HEK293 (cell line): Measurements from ENCODE around the gene ARSJ.

Experiments used
- CTCF ChIA-PET: fragments of 350-600 bp; formaldehyde crosslinking; extraction: SDS; loops from one replicate; lab custom pipeline; 2021; ENCODE audit warnings: antibody characterized with exemption; lab: Yijun Ruan, JAX
- POLR2A ChIA-PET: fragments of 300-600 bp; formaldehyde crosslinking; extraction: SDS; loops from one replicate; lab custom pipeline; 2020; ENCODE audit warnings: antibody characterized with exemption, inconsistent platforms; lab: Yijun Ruan, JAX
- H3K27ac ChIP-seq: fragments of 200-500 bp; sonication (Bioruptor generic); 2 replicates; pipeline ENCODE4 v1.5.1; 2014; ENCODE audit warnings: low read depth, low read length, control low read depth, inconsistent platforms; ENCODE audit errors: extremely low read depth
- H3K36me3 ChIP-seq, 2 experiments: fragments of 200-500 bp in 1 of 2; sonication (Bioruptor generic) in 1 of 2; 1 replicate in 1 of 2; 2 replicates in 1 of 2; pipeline ENCODE4 v1.5.1; 2014 to 2017; ENCODE audit warnings: inconsistent platforms in 2 of 2, low read length in 2 of 2; ENCODE audit not compliant: control insufficient read depth in 2 of 2, insufficient read depth in 1 of 2
- H3K4me1 ChIP-seq: fragments of 200-500 bp; sonication (Bioruptor generic); 2 replicates; pipeline ENCODE4 v1.5.1; 2014; ENCODE audit warnings: mild to moderate bottlenecking, low read length, inconsistent platforms; ENCODE audit not compliant: control insufficient read depth, insufficient read depth
- H3K4me3 ChIP-seq: 2 replicates; pipeline ENCODE4 v1.5.1; 2011; ENCODE audit warnings: low read depth, mild to moderate bottlenecking, control low read depth, low read length, moderate library complexity
- H3K9me3 ChIP-seq: fragments of 200-500 bp; sonication (Bioruptor generic); 2 replicates; pipeline ENCODE4 v1.5.1; 2014; ENCODE audit warnings: low read depth, low read length, inconsistent platforms; ENCODE audit not compliant: control insufficient read depth, insufficient read depth
- EGR2 ChIP-seq: fragments of 450-650 bp; formaldehyde crosslinking; IDR thresholded peaks from 2 replicates; pipeline ENCODE4 v1.5.1; 2016; ENCODE audit warnings: low read depth, missing biosample characterization, missing genetic modification characterization
- GLI4 ChIP-seq: fragments of 450-650 bp; formaldehyde crosslinking; IDR thresholded peaks from 2 replicates; pipeline ENCODE4 v1.5.1; 2016; ENCODE audit warnings: missing biosample characterization, missing genetic modification characterization
- KLF17 ChIP-seq: fragments of 450-650 bp; formaldehyde crosslinking; IDR thresholded peaks from 2 replicates; pipeline ENCODE4 v1.5.1; 2016; ENCODE audit warnings: missing biosample characterization, missing genetic modification characterization
- KLF7 ChIP-seq: fragments of 450-650 bp; formaldehyde crosslinking; IDR thresholded peaks from 2 replicates; pipeline ENCODE4 v1.5.1; 2016; ENCODE audit warnings: missing biosample characterization, missing genetic modification characterization, borderline replicate concordance
- PRDM1 ChIP-seq: fragments of 450-650 bp; formaldehyde crosslinking; IDR thresholded peaks from 2 replicates; pipeline ENCODE4; 2016; ENCODE audit warnings: missing biosample characterization, missing genetic modification characterization
- SP7 ChIP-seq: fragments of 450-650 bp; formaldehyde crosslinking; IDR thresholded peaks from 2 replicates; pipeline ENCODE4 v1.5.1; 2016; ENCODE audit warnings: missing biosample characterization, missing genetic modification characterization
- WT1 ChIP-seq: fragments of 450-650 bp; formaldehyde crosslinking; IDR thresholded peaks from 2 replicates; pipeline ENCODE4 v1.5.1; 2016; ENCODE audit warnings: missing biosample characterization, missing genetic modification characterization
- ZBTB17 ChIP-seq: fragments of 450-650 bp; formaldehyde crosslinking; IDR thresholded peaks from 2 replicates; pipeline ENCODE4 v1.5.1; 2016; ENCODE audit warnings: missing biosample characterization, missing genetic modification characterization
- ZIC2 ChIP-seq: fragments of 450-650 bp; formaldehyde crosslinking; IDR thresholded peaks from 2 replicates; pipeline ENCODE4 v1.5.1; 2016; ENCODE audit warnings: missing biosample characterization, missing genetic modification characterization
- ZNF148 ChIP-seq: fragments of 450-650 bp; formaldehyde crosslinking; IDR thresholded peaks from 2 replicates; pipeline ENCODE4 v1.5.0; 2017; ENCODE audit warnings: missing biosample characterization, missing genetic modification characterization, borderline replicate concordance
- ZNF223 ChIP-seq: fragments of 450-650 bp; formaldehyde crosslinking; IDR thresholded peaks from 2 replicates; pipeline ENCODE4 v1.5.1; 2016; ENCODE audit warnings: missing biosample characterization, missing genetic modification characterization
- ZNF248 ChIP-seq: fragments of 450-650 bp; formaldehyde crosslinking; IDR thresholded peaks from 2 replicates; pipeline ENCODE4 v1.5.1; 2017; ENCODE audit warnings: missing biosample characterization, missing genetic modification characterization
- ZNF302 ChIP-seq: fragments of 450-650 bp; formaldehyde crosslinking; IDR thresholded peaks from 2 replicates; pipeline ENCODE4 v1.5.1; 2016; ENCODE audit warnings: missing biosample characterization, missing genetic modification characterization, low read depth
- ZNF350 ChIP-seq: fragments of 450-650 bp; formaldehyde crosslinking; IDR thresholded peaks from 2 replicates; pipeline ENCODE4 v1.5.0; 2017; ENCODE audit warnings: missing biosample characterization, mild to moderate bottlenecking, missing genetic modification characterization
- ZNF354C ChIP-seq: fragments of 450-650 bp; formaldehyde crosslinking; IDR thresholded peaks from 2 replicates; pipeline ENCODE4 v1.5.1; 2016; ENCODE audit warnings: missing biosample characterization, missing genetic modification characterization, low read depth, borderline replicate concordance
- ZNF391 ChIP-seq: fragments of 450-650 bp; formaldehyde crosslinking; IDR thresholded peaks from 2 replicates; pipeline ENCODE4 v1.5.1; 2016; ENCODE audit warnings: low read depth, missing biosample characterization, missing genetic modification characterization, borderline replicate concordance
- ZNF423 ChIP-seq: fragments of 450-650 bp; formaldehyde crosslinking; IDR thresholded peaks from 2 replicates; pipeline ENCODE4 v1.5.1; 2016; ENCODE audit warnings: missing biosample characterization, missing genetic modification characterization
- ZNF433 ChIP-seq: fragments of 450-650 bp; formaldehyde crosslinking; IDR thresholded peaks from 2 replicates; pipeline ENCODE4 v1.5.1; 2016; ENCODE audit warnings: missing biosample characterization, missing genetic modification characterization, low read depth
- ZNF501 ChIP-seq: fragments of 450-650 bp; formaldehyde crosslinking; IDR thresholded peaks from 2 replicates; pipeline ENCODE4 v1.5.1; 2016; ENCODE audit warnings: missing biosample characterization, missing genetic modification characterization
- ZNF521 ChIP-seq: fragments of 450-650 bp; formaldehyde crosslinking; IDR thresholded peaks from 2 replicates; pipeline ENCODE4 v1.5.1; 2017; ENCODE audit warnings: missing biosample characterization, mild to moderate bottlenecking, missing genetic modification characterization
- ZNF555 ChIP-seq: fragments of 450-650 bp; formaldehyde crosslinking; conservative IDR thresholded peaks from 2 replicates; pipeline ENCODE4 v1.5.1; 2017; ENCODE audit warnings: missing biosample characterization, mild to moderate bottlenecking, missing genetic modification characterization, inconsistent platforms
- ZNF600 ChIP-seq: fragments of 450-650 bp; formaldehyde crosslinking; IDR thresholded peaks from 2 replicates; pipeline ENCODE4 v1.5.1; 2016; ENCODE audit warnings: missing biosample characterization, missing genetic modification characterization
- ZNF792 ChIP-seq: fragments of 450-650 bp; formaldehyde crosslinking; IDR thresholded peaks from 2 replicates; pipeline ENCODE4 v1.5.1; 2016; ENCODE audit warnings: missing biosample characterization, missing genetic modification characterization
- ZXDB ChIP-seq: fragments of 450-650 bp; formaldehyde crosslinking; IDR thresholded peaks from 2 replicates; pipeline ENCODE4 v1.5.1; 2016; ENCODE audit warnings: missing biosample characterization, missing genetic modification characterization
- TF ChIP-seq, protein P1 (sequence below): fragments of 450-650 bp; formaldehyde crosslinking; IDR thresholded peaks from 2 replicates; pipeline ENCODE4 v1.5.1; 2016; ENCODE audit warnings: missing biosample characterization, missing genetic modification characterization

ARSJ gene

GRCh38 chr4:113987382-113987941, 8.0 kb upstream of the ARSJ start:
- no peaks in the 10 kb centered on the region for H3K4me1 ChIP-seq
- H3K9me3 ChIP-seq, result no peaks in the 10 kb centered on the region; the same call in 1 of the 2 replicates
- TF ChIP-seq ZNF148 (tag by site-specific recombination), result no peak
- TF ChIP-seq ZNF223, result no peak
- TF ChIP-seq KLF17, result no peak
- no peak for TF ChIP-seq ZBTB17 (tag by site-specific recombination)
- TF ChIP-seq ZNF354C (tag by site-specific recombination), result no peak
- TF ChIP-seq ZNF391 (tag by site-specific recombination), result no peak
- TF ChIP-seq GLI4 (tag by site-specific recombination), result no peak
- TF ChIP-seq ZXDB, result no peak
- TF ChIP-seq ZNF350, result no peak
- TF ChIP-seq ZNF433 (tag by site-specific recombination), result no peak
- TF ChIP-seq ZNF501 (tag by site-specific recombination), result no peak
- TF ChIP-seq WT1 (tag by site-specific recombination), result no peak
- TF ChIP-seq PRDM1 (tag by site-specific recombination), result no peak
- TF ChIP-seq ZNF248 (tag by site-specific recombination), result no peak
- no peak for TF ChIP-seq SP7 (tag by site-specific recombination)
- no peak for TF ChIP-seq EGR2 (tag by site-specific recombination)
- ChIA-PET POLR2A (no interaction called here), CTCF (interaction anchor here (1.0 kb wide), 1 partner anchor 15 kb away, joined by 4 read pairs; no protein-coding TSS in a partner anchor)
- no peaks in the 10 kb centered on the region for H3K36me3 ChIP-seq
- H3K4me3 ChIP-seq, result no peak overlapping the region
- H3K27ac ChIP-seq, result no peak overlapping the region

DNA sequence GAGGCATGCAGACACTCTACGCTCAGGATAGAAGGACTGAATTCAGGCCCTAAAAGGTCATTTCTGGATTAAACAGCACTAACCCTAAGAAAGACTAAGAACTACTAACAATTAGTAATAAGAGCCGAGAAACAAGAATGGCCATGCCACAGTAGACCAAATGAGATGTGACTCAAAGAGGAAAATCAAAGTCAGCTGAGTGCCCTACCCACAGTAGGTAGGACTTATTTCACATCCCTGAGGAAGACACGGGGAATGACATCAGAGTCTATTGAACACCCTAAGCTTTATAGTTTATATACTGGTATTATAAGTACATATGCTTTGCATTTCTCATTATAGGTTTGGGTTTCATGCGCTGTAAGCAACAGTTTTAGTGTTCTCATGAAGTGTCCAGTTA, 2.7 kb upstream of the ARSJ start:
- ChIA-PET CTCF (interaction anchor here (0.6 to 1.3 kb wide), 2 partner anchors 89 to 704 kb away, joined by 4 read pairs; no protein-coding TSS in a partner anchor), POLR2A (no interaction called here)
- TF ChIP-seq ZNF521 (tag by site-specific recombination) (no peak), ZNF350 (no peak), ZNF555 (tag by site-specific recombination) (no peak), ZNF302 (tag by site-specific recombination) (no peak), ZIC2 (tag by site-specific recombination) (no peak), ZNF792 (tag by site-specific recombination) (no peak), ZNF600 (no peak), ZNF423 (tag by site-specific recombination) (no peak), KLF7 (tag by site-specific recombination) (no peak)
- TF ChIP-seq, protein P1, sequence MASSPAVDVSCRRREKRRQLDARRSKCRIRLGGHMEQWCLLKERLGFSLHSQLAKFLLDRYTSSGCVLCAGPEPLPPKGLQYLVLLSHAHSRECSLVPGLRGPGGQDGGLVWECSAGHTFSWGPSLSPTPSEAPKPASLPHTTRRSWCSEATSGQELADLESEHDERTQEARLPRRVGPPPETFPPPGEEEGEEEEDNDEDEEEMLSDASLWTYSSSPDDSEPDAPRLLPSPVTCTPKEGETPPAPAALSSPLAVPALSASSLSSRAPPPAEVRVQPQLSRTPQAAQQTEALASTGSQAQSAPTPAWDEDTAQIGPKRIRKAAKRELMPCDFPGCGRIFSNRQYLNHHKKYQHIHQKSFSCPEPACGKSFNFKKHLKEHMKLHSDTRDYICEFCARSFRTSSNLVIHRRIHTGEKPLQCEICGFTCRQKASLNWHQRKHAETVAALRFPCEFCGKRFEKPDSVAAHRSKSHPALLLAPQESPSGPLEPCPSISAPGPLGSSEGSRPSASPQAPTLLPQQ (tag by site-specific recombination), result no peak

More for the DNA sequence above, 2.7 kb upstream of the ARSJ start:
- Histone ChIP-seq H3K36me3 (no peaks in the 10 kb centered on the region), H3K4me1 (0 out of 2 replicates have a peak, but pooled peaks cover 3% of the 10 kb centered on the region), H3K4me3 (no peak overlapping the region), H3K9me3 (no peaks in the 10 kb centered on the region; the same call in 1 of the 2 replicates), H3K27ac (no peak overlapping the region)
